ENCODE data around the gene NALCN. TPM values are rescaled to one million over a fixed set of nuclear protein-coding genes. Genes with fewer than 3 reads are reported as not detected.

The NALCN gene
- total RNA-seq, 2 experiments from 2014 or later = not detected

GRCh38 chr13:101434486-101434885 lies 18.2 kb upstream of the NALCN start:
- Mint-ChIP-seq H3K27me3 (peaks cover 12% of the 10 kb centered on the region), H3K9me3 (no peaks in the 10 kb centered on the region), H3K4me1 (ENCODE audit: low read depth) (no peaks in the 10 kb centered on the region), H3K36me3 (no peaks in the 10 kb centered on the region), H3K27ac (no peak overlapping the region), H3K4me3 (no peak overlapping the region)
- ChIA-PET CTCF (no interaction called here), POLR2A (no interaction called here)
- intact Hi-C loops (cut with micrococcal nuclease) = no loop called here
- no peak for DNase-seq

GRCh38 chr13:101433895-101434294 lies 17.6 kb upstream of the NALCN start:
- Mint-ChIP-seq H3K36me3 (no peaks in the 10 kb centered on the region), H3K4me3 (no peak overlapping the region), H3K27me3 (peaks cover 12% of the 10 kb centered on the region), H3K27ac (no peak overlapping the region), H3K4me1 (ENCODE audit: low read depth) (no peaks in the 10 kb centered on the region), H3K9me3 (no peaks in the 10 kb centered on the region)
- POLR2A ChIA-PET = no interaction called here
- DNase-seq = no peak
- CTCF ChIA-PET = no interaction called here
- intact Hi-C loops (cut with micrococcal nuclease) = no loop called here

- H3K27ac Mint-ChIP-seq = no peak overlapping the region
- intact Hi-C loops (cut with micrococcal nuclease) = no loop called here
- ChIA-PET POLR2A (no interaction called here), CTCF (no interaction called here)
- H3K9me3 Mint-ChIP-seq = no peaks in the 10 kb centered on the region
- H3K4me3 Mint-ChIP-seq = no peak overlapping the region
- H3K4me1 Mint-ChIP-seq (ENCODE audit: low read depth) = no peaks in the 10 kb centered on the region
- H3K27me3 Mint-ChIP-seq = peaks cover 9% of the 10 kb centered on the region
- no peak for DNase-seq
- no peaks in the 10 kb centered on the region for H3K36me3 Mint-ChIP-seq
These were observed 13.4 kb upstream of the NALCN start for GRCh38 chr13:101429733-101430132.

GRCh38 chr13:101425623-101426022 lies 9.3 kb upstream of the NALCN start:
- ChIA-PET POLR2A (no interaction called here), CTCF (no interaction called here)
- Mint-ChIP-seq H3K4me3 (no peak overlapping the region), H3K27ac (no peak overlapping the region), H3K4me1 (ENCODE audit: low read depth) (no peaks in the 10 kb centered on the region), H3K9me3 (no peaks in the 10 kb centered on the region), H3K27me3 (peaks cover 2% of the 10 kb centered on the region), H3K36me3 (no peaks in the 10 kb centered on the region)
- no peak for DNase-seq
- intact Hi-C loops (cut with micrococcal nuclease) = no loop called here

- Mint-ChIP-seq H3K4me1 (ENCODE audit: low read depth) (no peaks in the 10 kb centered on the region), H3K4me3 (no peak overlapping the region), H3K27ac (no peak overlapping the region), H3K9me3 (no peaks in the 10 kb centered on the region), H3K36me3 (no peaks in the 10 kb centered on the region), H3K27me3 (peaks cover 3% of the 10 kb centered on the region)
- DNase-seq = no peak
- ChIA-PET CTCF (no interaction called here), POLR2A (no interaction called here)
- intact Hi-C loops (cut with micrococcal nuclease) = no loop called here
These were observed 8.8 kb upstream of the NALCN start for GRCh38 chr13:101425156-101425471.

- Mint-ChIP-seq H3K4me3 (no peak overlapping the region), H3K36me3 (no peaks in the 10 kb centered on the region), H3K9me3 (no peaks in the 10 kb centered on the region), H3K27me3 (peaks cover 2% of the 10 kb centered on the region), H3K27ac (no peak overlapping the region), H3K4me1 (ENCODE audit: low read depth) (no peaks in the 10 kb centered on the region)
- intact Hi-C loops (cut with micrococcal nuclease) = no loop called here
- POLR2A ChIA-PET = no interaction called here
- DNase-seq = no peak
- CTCF ChIA-PET = no interaction called here
These were observed 8.3 kb upstream of the NALCN start for GRCh38 chr13:101424381-101425155.

- Mint-ChIP-seq H3K27me3 (peaks cover 2% of the 10 kb centered on the region), H3K27ac (no peak overlapping the region), H3K9me3 (no peaks in the 10 kb centered on the region), H3K4me1 (ENCODE audit: low read depth) (no peaks in the 10 kb centered on the region), H3K4me3 (no peak overlapping the region), H3K36me3 (no peaks in the 10 kb centered on the region)
- ChIA-PET CTCF (no interaction called here), POLR2A (no interaction called here)
- intact Hi-C loops (cut with micrococcal nuclease) = no loop called here
- no peak for DNase-seq
These were observed 7.6 kb upstream of the NALCN start for GRCh38 chr13:101423872-101424271.

GRCh38 chr13:101417501-101417900 lies 1.2 kb upstream of the NALCN start:
- no peaks in the 10 kb centered on the region for H3K9me3 Mint-ChIP-seq
- CTCF ChIA-PET = no interaction called here
- intact Hi-C loops (cut with micrococcal nuclease) = loop anchor here (5.0 kb wide), 1 partner anchor 500 kb away; no protein-coding TSS in a partner anchor

GRCh38 chr13:101417043-101417406 lies 717 bp upstream of the NALCN start:
- Mint-ChIP-seq H3K27ac (no peak overlapping the region), H3K9me3 (no peaks in the 10 kb centered on the region), H3K27me3 (peaks cover 31% of the 10 kb centered on the region), H3K4me3 (no peak overlapping the region), H3K36me3 (no peaks in the 10 kb centered on the region), H3K4me1 (ENCODE audit: low read depth) (peaks cover 2% of the 10 kb centered on the region)
- POLR2A ChIA-PET = no interaction called here
- DNase-seq = no peak
- CTCF ChIA-PET = no interaction called here
- intact Hi-C loops (cut with micrococcal nuclease) = loop anchor here (5.0 kb wide), 1 partner anchor 500 kb away; no protein-coding TSS in a partner anchor

More at GRCh38 chr13:101417501-101417900, 1.2 kb upstream of the NALCN start:
- Mint-ChIP-seq H3K27ac (no peak overlapping the region), H3K36me3 (no peaks in the 10 kb centered on the region), H3K27me3 (peaks cover 31% of the 10 kb centered on the region), H3K4me3 (no peak overlapping the region), H3K4me1 (ENCODE audit: low read depth) (peaks cover 2% of the 10 kb centered on the region)
- no peak for DNase-seq
- POLR2A ChIA-PET = no interaction called here

GRCh38 chr13:101415358-101416174 lies 742 bp downstream of the NALCN start:
- POLR2A ChIA-PET = no interaction called here
- Mint-ChIP-seq H3K9me3 (no peaks in the 10 kb centered on the region), H3K27me3 (peaks cover 31% of the 10 kb centered on the region), H3K4me1 (ENCODE audit: low read depth) (peaks cover 2% of the 10 kb centered on the region), H3K27ac (no peak overlapping the region), H3K4me3 (no peak overlapping the region), H3K36me3 (no peaks in the 10 kb centered on the region)
- intact Hi-C loops (cut with micrococcal nuclease) = loop anchor here (5.0 kb wide), 1 partner anchor 502 kb away; no protein-coding TSS in a partner anchor
- no peak for DNase-seq
- CTCF ChIA-PET = no interaction called here

GRCh38 chr13:101412076-101412475 lies 4.2 kb downstream of the NALCN start:
- intact Hi-C loops (cut with micrococcal nuclease) = no loop called here
- H3K36me3 Mint-ChIP-seq = no peaks in the 10 kb centered on the region
- CTCF ChIA-PET = no interaction called here
- H3K4me1 Mint-ChIP-seq (ENCODE audit: low read depth) = peaks cover 2% of the 10 kb centered on the region
- no peak for DNase-seq
- POLR2A ChIA-PET = no interaction called here
- no peaks in the 10 kb centered on the region for H3K9me3 Mint-ChIP-seq
- no peak overlapping the region for H3K4me3 Mint-ChIP-seq
- no peak overlapping the region for H3K27ac Mint-ChIP-seq
- peaks cover 20% of the 10 kb centered on the region for H3K27me3 Mint-ChIP-seq

GRCh38 chr13:101408992-101409656 lies 7.2 kb downstream of the NALCN start:
- Mint-ChIP-seq H3K27me3 (peaks cover 5% of the 10 kb centered on the region), H3K4me1 (ENCODE audit: low read depth) (no peaks in the 10 kb centered on the region), H3K4me3 (no peak overlapping the region), H3K9me3 (no peaks in the 10 kb centered on the region), H3K36me3 (no peaks in the 10 kb centered on the region), H3K27ac (no peak overlapping the region)
- ChIA-PET POLR2A (no interaction called here), CTCF (no interaction called here)
- intact Hi-C loops (cut with micrococcal nuclease) = no loop called here
- DNase-seq = no peak

All from activated CD4-positive, alpha-beta memory T cell treated with anti-CD3 and anti-CD28 coated beads for 36 hours (primary cell).